Mesenchymal stem cell (in vitro differentiated cells and primary cell): ENCODE data around the gene TXNDC12.
A peak's percentile ranks its signal among the peaks of the same experiment; 100 is the strongest.

ENCODE experiments used
- DNase-seq: peaks from one replicate; pipeline ENCODE4 v3.0.0-alpha.2; 2013
- H2AFZ ChIP-seq: one replicate; pipeline ENCODE4 v1.6.1; 2013; ENCODE audit warnings: low read depth, mild to moderate bottlenecking, control low read depth, inconsistent platforms, low read length, moderate library complexity
- H2AK5ac ChIP-seq: 2 replicates; pipeline ENCODE4 v1.6.1; 2013; ENCODE audit warnings: low read length, moderate library complexity, mild to moderate bottlenecking, inconsistent platforms; ENCODE audit not compliant: severe bottlenecking
- H2BK120ac ChIP-seq: one replicate; pipeline ENCODE4 v1.6.1; 2013; ENCODE audit warnings: low read depth, mild to moderate bottlenecking, inconsistent platforms, low read length, moderate library complexity
- H2BK12ac ChIP-seq, 2 experiments: one replicate each; pipeline ENCODE4 v1.6.1; 2013; ENCODE audit warnings: inconsistent platforms in 2 of 2, low read length in 2 of 2, mild to moderate bottlenecking in 2 of 2, moderate library complexity in 2 of 2, control low read depth in 1 of 2
- H2BK15ac ChIP-seq: one replicate; pipeline ENCODE4 v1.6.1; 2013; ENCODE audit warnings: mild to moderate bottlenecking, low read depth, inconsistent platforms; ENCODE audit not compliant: poor library complexity, severe bottlenecking
- H2BK5ac ChIP-seq: 2 replicates; pipeline ENCODE4 v1.6.1; 2013; ENCODE audit warnings: low read depth, mild to moderate bottlenecking, low read length, control low read depth, inconsistent platforms; ENCODE audit not compliant: poor library complexity, severe bottlenecking
- H3K14ac ChIP-seq, 2 experiments: one replicate each; pipeline ENCODE4 v1.6.1; 2013; ENCODE audit warnings: inconsistent platforms in 2 of 2, low read length in 2 of 2, control low read depth in 1 of 2, mild to moderate bottlenecking in 1 of 2, moderate library complexity in 1 of 2
- H3K18ac ChIP-seq, 2 experiments: one replicate each; pipeline ENCODE4 v1.6.1; 2013; ENCODE audit warnings: inconsistent platforms in 2 of 2, low read length in 2 of 2, control low read depth in 1 of 2, low read depth in 1 of 2, mild to moderate bottlenecking in 1 of 2
- H3K23ac ChIP-seq, 2 experiments: one replicate each; pipeline ENCODE4 v1.6.1; 2013; ENCODE audit warnings: inconsistent platforms in 2 of 2, low read length in 2 of 2, mild to moderate bottlenecking in 2 of 2, moderate library complexity in 2 of 2, control low read depth in 1 of 2
- H3K27ac ChIP-seq: 2 replicates; pipeline ENCODE4 v1.5.1; 2013; ENCODE audit warnings: mild to moderate bottlenecking, moderate library complexity, low read length, control low read depth, inconsistent platforms; ENCODE audit not compliant: poor library complexity, severe bottlenecking
- H3K27me3 ChIP-seq, 2 experiments: 2 replicates each; pipeline versions ENCODE4 v1.6.1 to v1.7.0; 2013; ENCODE audit warnings: low read length in 2 of 2, mild to moderate bottlenecking in 2 of 2, moderate library complexity in 2 of 2, control low read depth in 1 of 2, inconsistent platforms in 1 of 2; ENCODE audit not compliant: control insufficient read depth in 1 of 2, insufficient read depth in 1 of 2
- H3K36me3 ChIP-seq, 2 experiments: 2 replicates each; pipeline versions ENCODE4 v1.6.1 to v1.7.0; 2013; ENCODE audit warnings: low read length in 2 of 2, control low read depth in 1 of 2, inconsistent platforms in 1 of 2, low read depth in 1 of 2, mild to moderate bottlenecking in 1 of 2; ENCODE audit not compliant: insufficient read depth in 2 of 2, control insufficient read depth in 1 of 2
- H3K4ac ChIP-seq, 2 experiments: one replicate each; pipeline ENCODE4 v1.6.1; 2013; ENCODE audit warnings: inconsistent platforms in 2 of 2, low read length in 2 of 2, mild to moderate bottlenecking in 2 of 2, moderate library complexity in 2 of 2, control low read depth in 1 of 2, low read depth in 1 of 2
- H3K4me1 ChIP-seq: 2 replicates; pipeline ENCODE4 v1.6.1; 2013; ENCODE audit warnings: low read depth, low read length, control low read depth; ENCODE audit not compliant: control insufficient read depth, insufficient read depth
- H3K4me2 ChIP-seq: 2 replicates; pipeline ENCODE4 v1.6.1; 2013; ENCODE audit warnings: low read length, mild to moderate bottlenecking, inconsistent platforms; ENCODE audit not compliant: poor library complexity, severe bottlenecking
- H3K4me3 ChIP-seq, 2 experiments: 2 replicates each; pipeline versions ENCODE4 v1.5.1 to v1.7.0; 2013; ENCODE audit warnings: low read length in 2 of 2, mild to moderate bottlenecking in 2 of 2, control low read depth in 1 of 2, low read depth in 1 of 2; ENCODE audit not compliant: insufficient read depth in 1 of 2
- H3K79me1 ChIP-seq: replicated peaks from 2 replicates; pipeline ENCODE4 v1.6.1; 2013; ENCODE audit warnings: mild to moderate bottlenecking, control low read depth, low read length, inconsistent platforms; ENCODE audit not compliant: poor library complexity, severe bottlenecking
- H3K9ac ChIP-seq: 2 replicates; pipeline ENCODE4 v1.7.0; 2013; ENCODE audit warnings: mild to moderate bottlenecking, low read length, moderate library complexity
- H3K9me3 ChIP-seq: 2 replicates; pipeline ENCODE4 v1.7.0; 2013; ENCODE audit warnings: mild to moderate bottlenecking, low read length; ENCODE audit not compliant: control insufficient read depth
- H4K8ac ChIP-seq: one replicate; pipeline ENCODE4 v1.6.1; 2013; ENCODE audit warnings: inconsistent platforms, mild to moderate bottlenecking, low read length, moderate library complexity
- H4K91ac ChIP-seq: one replicate; pipeline ENCODE4 v1.6.1; 2013; ENCODE audit warnings: mild to moderate bottlenecking, low read length, inconsistent platforms
- WGBS: methylation state at CpG from one replicate; pipeline ENCODE4 v1.1.7; 2013; ENCODE audit warnings: mixed read lengths; 5-methylcytosine and 5-hydroxymethylcytosine counted together

The TXNDC12 gene

DNA sequence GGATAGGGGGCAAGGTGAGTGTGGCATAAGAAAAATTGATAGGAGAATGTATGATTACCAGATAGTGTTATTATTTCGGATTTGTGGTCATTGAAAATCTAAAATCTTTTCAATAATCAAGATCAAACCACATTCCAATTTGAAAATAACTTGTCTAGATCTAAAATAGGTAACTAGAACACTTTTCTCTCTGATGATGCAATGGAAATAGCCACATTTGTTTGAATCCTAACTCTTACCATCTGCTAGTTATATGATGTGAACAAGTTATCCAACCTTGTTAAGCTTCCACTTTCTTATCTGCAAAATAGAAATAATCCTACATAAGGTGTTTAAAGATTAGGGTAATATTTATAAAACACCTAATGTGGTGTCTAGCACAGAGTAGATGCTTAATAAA lies 4.9 kb upstream of the TXNDC12 start:
- no peak overlapping the region for H2BK15ac ChIP-seq
- no peak overlapping the region for H4K91ac ChIP-seq
- H2AFZ ChIP-seq = no peak overlapping the region
- H3K27ac ChIP-seq = no peak overlapping the region
- no peak overlapping the region for H3K4ac ChIP-seq
- H2AK5ac ChIP-seq = no peak overlapping the region
- no peak overlapping the region for H2BK120ac ChIP-seq
- H3K79me1 ChIP-seq = peaks cover 12% of the 10 kb centered on the region
- no peak overlapping the region for H4K8ac ChIP-seq
- H3K23ac ChIP-seq = no peak overlapping the region
- no peak overlapping the region for H3K14ac ChIP-seq
- no peak overlapping the region for H3K4me2 ChIP-seq
- peaks cover 14 to 42% of the 10 kb centered on the region in 2 experiments for H3K36me3 ChIP-seq
- H2BK5ac ChIP-seq = no peak overlapping the region
- H3K9ac ChIP-seq = no peak overlapping the region
- no peaks in the 10 kb centered on the region for H3K9me3 ChIP-seq
- no peak overlapping the region for H2BK12ac ChIP-seq
- no CpG with 5 or more reads among the region's 1 CpG for WGBS
- H3K4me1 ChIP-seq = peaks cover 2% of the 10 kb centered on the region
- no peaks in the 10 kb centered on the region for H3K27me3 ChIP-seq
- no peak for DNase-seq
- no peak overlapping the region for H3K4me3 ChIP-seq
- H3K18ac ChIP-seq = no peak overlapping the region

- Histone ChIP-seq H3K4ac (no peak overlapping the region), H3K27ac (peak overlapping the region; percentile 23), H2BK5ac (no peak overlapping the region), H2AFZ (no peak overlapping the region), H2AK5ac (no peak overlapping the region), H3K27me3 (no peaks in the 10 kb centered on the region), H2BK15ac (no peak overlapping the region), H4K91ac (no peak overlapping the region), H3K9ac (peak overlapping the region; percentile 26), H2BK12ac (no peak overlapping the region), H3K4me1 (peaks cover 2% of the 10 kb centered on the region), H3K4me2 (no peak overlapping the region), H4K8ac (no peak overlapping the region), H3K14ac (no peak overlapping the region), H3K9me3 (no peaks in the 10 kb centered on the region), H3K79me1 (peaks cover 12% of the 10 kb centered on the region), H3K18ac (no peak overlapping the region), H3K4me3 (peak overlapping the region in 1 of 2 experiments; percentile 26), H2BK120ac (no peak overlapping the region), H3K23ac (no peak overlapping the region), H3K36me3 (peaks cover 14 to 37% of the 10 kb centered on the region in 2 experiments)
- DNase-seq = peak; percentile 53
These were observed 4.3 kb upstream of the TXNDC12 start for GRCh38 chr1:52059321-52059720.

- peaks cover 11 to 23% of the 10 kb centered on the region in 2 experiments for H3K36me3 ChIP-seq
- H3K4me3 ChIP-seq = peak overlapping the region in 1 of 2 experiments; percentile 99
- H2BK12ac ChIP-seq = no peak overlapping the region
- no peaks in the 10 kb centered on the region for H3K27me3 ChIP-seq
- WGBS = no CpG with 5 or more reads among the region's 1 CpG
- H3K79me1 ChIP-seq = peaks cover 10% of the 10 kb centered on the region
- no peak overlapping the region for H3K27ac ChIP-seq
- H2BK15ac ChIP-seq = no peak overlapping the region
- no peak overlapping the region for H3K23ac ChIP-seq
- DNase-seq = no peak
- no peak overlapping the region for H3K4me2 ChIP-seq
- H3K4me1 ChIP-seq = peaks cover 2% of the 10 kb centered on the region
- no peak overlapping the region for H2AK5ac ChIP-seq
- H3K9me3 ChIP-seq = no peaks in the 10 kb centered on the region
- H3K14ac ChIP-seq = no peak overlapping the region
- H2BK5ac ChIP-seq = no peak overlapping the region
- H4K8ac ChIP-seq = no peak overlapping the region
- H2AFZ ChIP-seq = no peak overlapping the region
- no peak overlapping the region for H2BK120ac ChIP-seq
- H4K91ac ChIP-seq = no peak overlapping the region
- no peak overlapping the region for H3K4ac ChIP-seq
- H3K9ac ChIP-seq = peak overlapping the region; percentile 94
- no peak overlapping the region for H3K18ac ChIP-seq
These were observed 3.0 kb upstream of the TXNDC12 start for GRCh38 chr1:52057876-52058415.

DNA sequence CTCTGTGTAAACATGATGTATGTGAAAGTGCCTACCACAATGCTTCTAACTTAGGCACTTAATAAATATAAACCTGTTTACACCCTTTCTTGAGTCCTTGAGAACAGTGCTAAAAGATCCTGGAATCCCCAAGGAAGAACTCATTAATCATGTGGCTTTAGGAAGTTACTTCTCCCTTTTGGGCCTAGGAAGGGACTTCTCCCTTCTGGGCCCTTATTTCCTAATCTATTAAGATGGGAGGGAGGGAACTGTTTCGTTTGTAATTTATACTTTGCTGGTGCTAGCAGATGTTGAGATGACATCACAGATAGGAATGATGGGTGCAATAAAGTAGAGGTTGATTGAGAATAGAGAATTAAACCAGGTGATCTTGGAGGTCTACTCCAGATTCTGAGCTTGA lies 2.3 kb upstream of the TXNDC12 start:
- Histone ChIP-seq H3K23ac (no peak overlapping the region), H3K4me1 (no peaks in the 10 kb centered on the region), H2BK120ac (no peak overlapping the region), H2AK5ac (peak overlapping the region; percentile 69), H4K91ac (no peak overlapping the region), H2AFZ (no peak overlapping the region), H3K14ac (no peak overlapping the region), H2BK5ac (no peak overlapping the region), H3K9ac (peak overlapping the region; percentile 94), H3K4me3 (peak overlapping the region in 1 of 2 experiments; percentile 99), H3K18ac (no peak overlapping the region), H3K4me2 (peak overlapping the region; percentile 75), H3K79me1 (peaks cover 6% of the 10 kb centered on the region), H4K8ac (no peak overlapping the region), H2BK15ac (no peak overlapping the region), H3K27me3 (no peaks in the 10 kb centered on the region), H2BK12ac (no peak overlapping the region), H3K27ac (no peak overlapping the region), H3K36me3 (peaks cover 5 to 21% of the 10 kb centered on the region in 2 experiments), H3K4ac (no peak overlapping the region), H3K9me3 (no peaks in the 10 kb centered on the region)
- DNase-seq = no peak
- 33% methylated on average over 1 of the region's 1 CpG for WGBS
